Osteoblast (primary cell): ENCODE measurements around the gene MEAF6. TPM values are rescaled to one million over a fixed set of nuclear protein-coding genes. Genes with fewer than 3 reads are reported as not detected.
A peak's percentile ranks its signal among the peaks of the same experiment; 100 is the strongest.

Experiments used
- DNase-seq: peaks from one replicate; pipeline ENCODE4 v3.0.0; 2011; ENCODE audit warnings: low spot score, mixed read lengths; ENCODE audit not compliant: insufficient read length; ENCODE audit errors: missing footprints
- H2AFZ ChIP-seq: 2 replicates; pipeline ENCODE4 v1.6.0; 2011; ENCODE audit warnings: mild to moderate bottlenecking, low read length
- H3K27ac ChIP-seq: 2 replicates; pipeline ENCODE4 v1.5.1; 2011; ENCODE audit warnings: mild to moderate bottlenecking, low read depth, low read length, moderate library complexity
- H3K27me3 ChIP-seq: 2 replicates; pipeline ENCODE4 v1.6.0; 2012; ENCODE audit warnings: mild to moderate bottlenecking, control low read depth, inconsistent platforms, low read length, moderate library complexity; ENCODE audit not compliant: insufficient read depth
- H3K36me3 ChIP-seq: 2 replicates; pipeline ENCODE4 v1.5.1; 2011; ENCODE audit warnings: mild to moderate bottlenecking, low read length, control low read depth, moderate library complexity; ENCODE audit not compliant: insufficient read depth
- H3K4me1 ChIP-seq: 2 replicates; pipeline ENCODE4 v1.5.1; 2011; ENCODE audit warnings: mild to moderate bottlenecking, low read length, control low read depth, moderate library complexity; ENCODE audit not compliant: insufficient read depth
- H3K4me2 ChIP-seq: 2 replicates; pipeline ENCODE4 v1.6.0; 2011; ENCODE audit warnings: mild to moderate bottlenecking, low read length; ENCODE audit not compliant: insufficient read depth
- H3K4me3 ChIP-seq: fragments of 200-600 bp; sonication (generic); 3 replicates; pipeline ENCODE4 v1.5.1; 2012; ENCODE audit warnings: mild to moderate bottlenecking, low read length, inconsistent platforms; ENCODE audit not compliant: insufficient read depth
- H3K79me2 ChIP-seq: 2 replicates; pipeline ENCODE4 v1.6.0; 2012; ENCODE audit warnings: mild to moderate bottlenecking, low read length, control low read depth, inconsistent platforms; ENCODE audit not compliant: insufficient read depth
- H3K9me3 ChIP-seq: 2 replicates; pipeline ENCODE4 v1.5.1; 2011; ENCODE audit warnings: low read depth, low read length, control low read depth
- H4K20me1 ChIP-seq: 2 replicates; pipeline ENCODE4 v1.6.0; 2012; ENCODE audit warnings: mild to moderate bottlenecking, low read length, control low read depth; ENCODE audit not compliant: insufficient read depth
- CTCF ChIP-seq: IDR thresholded peaks from 2 replicates; pipeline ENCODE4 v1.5.1; 2011; ENCODE audit warnings: mild to moderate bottlenecking, low read depth, low read length, moderate library complexity; ENCODE audit errors: extremely low read depth
- total RNA-seq: library from RNA; depleted of rRNA; stranded (reverse); fragments of >200 nt; gene quantifications from 2 replicates; pipeline ENCODE4 v1.2.3, GENCODE V29; 2012

The MEAF6 gene
- total RNA-seq, 1 donor, result 64.1 TPM

GRCh38 chr1:37478451-37478881 lies 36.1 kb downstream of the MEAF6 start:
- H3K36me3 ChIP-seq, result peaks cover 60% of the 10 kb centered on the region
- H3K4me2 ChIP-seq, result peak overlapping the region; percentile 98
- H2AFZ ChIP-seq, result no peak overlapping the region
- no peaks in the 10 kb centered on the region for H3K27me3 ChIP-seq
- H3K79me2 ChIP-seq, result peaks cover 80% of the 10 kb centered on the region
- H3K9me3 ChIP-seq, result no peaks in the 10 kb centered on the region
- H3K4me3 ChIP-seq, result peak overlapping the region; percentile 58
- peaks cover 59% of the 10 kb centered on the region for H3K4me1 ChIP-seq
- H3K27ac ChIP-seq, result peak overlapping the region; percentile 92
- peak; percentile 98 for DNase-seq
- peaks cover 10% of the 10 kb centered on the region for H4K20me1 ChIP-seq
- no peak for TF ChIP-seq CTCF

GRCh38 chr1:37477946-37478345 lies 36.6 kb downstream of the MEAF6 start:
- Histone ChIP-seq H3K9me3 (no peaks in the 10 kb centered on the region), H3K4me3 (peak overlapping the region; percentile 79), H3K4me2 (peak overlapping the region; percentile 98), H3K27me3 (no peaks in the 10 kb centered on the region), H2AFZ (no peak overlapping the region), H3K27ac (peak overlapping the region; percentile 92), H4K20me1 (peaks cover 10% of the 10 kb centered on the region), H3K79me2 (peaks cover 83% of the 10 kb centered on the region), H3K4me1 (peaks cover 64% of the 10 kb centered on the region), H3K36me3 (peaks cover 55% of the 10 kb centered on the region)
- DNase-seq, result peak; percentile 52
- no peak for TF ChIP-seq CTCF

- DNase-seq, result peak; percentile 85
- no peak overlapping the region for H2AFZ ChIP-seq
- peak overlapping the region; percentile 92 for H3K27ac ChIP-seq
- peak overlapping the region; percentile 98 for H3K4me2 ChIP-seq
- H3K27me3 ChIP-seq, result no peaks in the 10 kb centered on the region
- no peak for TF ChIP-seq CTCF
- peaks cover 67% of the 10 kb centered on the region for H3K4me1 ChIP-seq
- H3K9me3 ChIP-seq, result no peaks in the 10 kb centered on the region
- peaks cover 81% of the 10 kb centered on the region for H3K79me2 ChIP-seq
- peak overlapping the region; percentile 79 for H3K4me3 ChIP-seq
- peaks cover 49% of the 10 kb centered on the region for H3K36me3 ChIP-seq
- peaks cover 10% of the 10 kb centered on the region for H4K20me1 ChIP-seq
These were observed 37.2 kb downstream of the MEAF6 start for GRCh38 chr1:37477198-37477931.

GRCh38 chr1:37476460-37477197 lies 37.9 kb downstream of the MEAF6 start:
- H3K4me2 ChIP-seq, result peak overlapping the region; percentile 98
- peaks cover 75% of the 10 kb centered on the region for H3K4me1 ChIP-seq
- H2AFZ ChIP-seq, result no peak overlapping the region
- no peaks in the 10 kb centered on the region for H3K27me3 ChIP-seq
- peak overlapping the region; percentile 79 for H3K4me3 ChIP-seq
- peaks cover 10% of the 10 kb centered on the region for H4K20me1 ChIP-seq
- H3K79me2 ChIP-seq, result peaks cover 75% of the 10 kb centered on the region
- H3K9me3 ChIP-seq, result no peaks in the 10 kb centered on the region
- no peak for TF ChIP-seq CTCF
- peaks cover 41% of the 10 kb centered on the region for H3K36me3 ChIP-seq
- DNase-seq, result peak; percentile 99
- H3K27ac ChIP-seq, result peak overlapping the region; percentile 92
